ENCODE data around the gene XKR7.

The XKR7 gene

DNA sequence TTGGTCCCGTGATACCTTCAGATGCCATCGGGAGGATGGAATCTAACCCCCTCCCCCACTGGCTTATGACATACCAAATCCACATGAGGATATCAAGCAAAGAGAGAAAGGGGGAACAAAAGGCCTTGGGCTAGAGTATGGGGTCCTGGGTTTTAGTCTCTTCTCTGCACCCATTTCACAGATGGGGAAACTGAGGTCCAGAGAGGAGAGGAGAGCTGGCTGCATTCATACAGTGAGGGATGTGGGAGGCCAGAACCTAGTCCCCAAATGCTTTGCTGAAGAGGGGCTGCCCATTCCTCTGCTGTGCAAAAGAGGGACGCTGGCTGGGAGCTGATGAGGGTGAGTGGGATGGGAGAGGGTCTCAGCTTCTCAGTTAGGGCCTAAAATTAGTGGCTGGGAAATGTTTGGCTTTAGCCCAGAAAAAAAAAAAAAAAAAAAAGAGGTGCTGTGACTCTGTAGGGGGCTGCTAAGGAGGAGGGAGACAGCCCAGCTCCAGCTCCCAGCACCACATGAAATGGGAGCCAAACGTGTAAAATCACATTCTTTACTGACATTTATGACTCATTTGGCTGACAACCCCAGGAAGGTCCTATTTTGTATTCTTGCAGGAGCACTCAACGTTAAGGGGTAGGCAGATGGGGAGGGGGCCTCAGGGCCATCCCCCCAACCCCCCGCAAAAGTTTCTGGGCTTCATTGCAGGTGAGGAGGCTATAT lies 11.9 kb downstream of the XKR7 start:
- DNase-seq (ENCODE audit: low read depth) = no peak

- no peak for DNase-seq (ENCODE audit: low read depth)
Measured at GRCh38 chr20:31981784-31982183, 13.8 kb downstream of the XKR7 start.

GRCh38 chr20:31984981-31985471 lies 17.1 kb downstream of the XKR7 start:
- DNase-seq (ENCODE audit: low read depth) = no peak

DNA sequence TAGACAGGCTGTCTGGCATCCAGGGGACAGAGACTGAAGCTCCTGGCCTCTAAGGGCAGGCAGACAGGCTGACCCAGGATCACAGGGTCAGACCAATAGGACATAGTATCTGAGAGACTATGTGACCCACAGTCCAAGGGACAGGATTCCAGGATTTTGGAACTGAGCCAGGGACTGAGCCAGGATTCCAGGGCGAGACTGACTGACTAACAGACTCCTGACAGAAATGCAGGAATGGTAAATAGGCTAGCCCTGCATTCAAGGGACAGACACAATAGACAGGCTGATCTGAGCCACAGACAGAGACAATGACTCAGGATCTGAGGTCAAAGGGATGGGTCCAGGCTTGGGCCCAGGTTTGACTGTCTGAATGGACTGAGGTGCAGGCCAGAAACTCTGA lies 19.8 kb downstream of the XKR7 start:
- DNase-seq (ENCODE audit: low read depth) = no peak

- DNase-seq (ENCODE audit: low read depth) = no peak
Measured at GRCh38 chr20:31988430-31989015, 20.6 kb downstream of the XKR7 start.

GRCh38 chr20:31989030-31989645 lies 21.2 kb downstream of the XKR7 start:
- DNase-seq (ENCODE audit: low read depth) = no peak

- DNase-seq (ENCODE audit: low read depth) = no peak
Measured at GRCh38 chr20:31990641-31991338, 22.8 kb downstream of the XKR7 start.

DNA sequence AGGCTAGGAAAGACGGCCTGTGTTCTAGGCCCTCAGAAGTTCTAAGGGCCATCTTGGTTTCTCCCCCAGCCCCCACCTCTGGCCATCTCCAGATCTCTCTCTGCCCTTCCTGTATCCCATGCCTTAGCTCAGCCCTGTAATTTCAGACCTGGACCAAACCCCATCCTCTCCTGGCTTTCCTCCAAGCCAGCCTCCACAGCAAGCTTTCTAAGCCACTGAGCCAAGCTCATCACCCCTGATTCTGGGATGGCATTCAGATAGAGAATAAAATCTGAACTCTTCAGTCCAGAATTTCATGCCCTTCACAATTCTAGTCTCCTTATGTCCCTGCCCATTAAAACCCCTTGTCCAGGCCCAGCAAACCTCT lies 23.4 kb downstream of the XKR7 start:
- DNase-seq (ENCODE audit: low read depth) = no peak

DNA sequence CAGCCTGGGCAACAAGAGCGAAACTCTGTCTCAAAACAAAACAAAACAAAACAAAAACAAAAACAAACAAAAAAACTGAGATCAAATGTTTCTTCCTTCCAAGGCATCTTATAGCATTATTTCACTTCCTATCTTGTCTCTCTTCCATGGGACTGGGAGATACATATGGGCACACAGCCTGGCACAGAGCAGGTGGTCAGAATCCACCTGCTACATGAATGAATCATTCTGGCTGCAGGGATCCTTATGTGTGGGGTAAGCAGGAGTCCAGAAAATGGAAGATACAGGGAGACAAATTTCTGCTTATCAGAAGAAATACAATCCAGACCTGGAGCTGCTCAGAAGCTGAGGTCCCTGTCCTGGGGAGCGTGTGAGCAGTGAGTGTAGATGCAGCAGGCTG lies 24.1 kb downstream of the XKR7 start:
- no peak for DNase-seq (ENCODE audit: low read depth)

- DNase-seq (ENCODE audit: low read depth) = no peak
Measured at GRCh38 chr20:31996996-31997395, 29.0 kb downstream of the XKR7 start.

GRCh38 chr20:31998246-31998645 lies 30.3 kb downstream of the XKR7 start:
- DNase-seq (ENCODE audit: low read depth) = no peak

DNA sequence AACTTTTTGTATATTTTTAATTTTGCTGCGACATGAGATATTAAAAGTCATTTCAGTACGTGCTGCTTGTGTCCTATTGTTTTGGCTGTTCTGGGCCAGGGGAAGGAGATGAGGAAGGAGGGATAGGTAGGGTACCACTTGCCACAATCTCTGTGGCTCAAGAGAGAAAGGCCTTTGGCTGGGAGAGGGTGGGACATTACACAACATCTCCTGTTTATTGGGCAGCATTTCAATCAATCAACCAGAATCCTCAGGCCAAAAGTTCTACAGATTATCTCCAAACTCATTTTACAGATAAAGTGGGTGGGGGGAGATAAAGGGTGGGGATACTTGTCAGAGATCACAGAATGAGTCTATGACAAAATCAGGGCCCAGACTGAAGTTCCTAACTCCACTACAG lies 35.4 kb downstream of the XKR7 start:
- no peak for DNase-seq (ENCODE audit: low read depth)

DNA sequence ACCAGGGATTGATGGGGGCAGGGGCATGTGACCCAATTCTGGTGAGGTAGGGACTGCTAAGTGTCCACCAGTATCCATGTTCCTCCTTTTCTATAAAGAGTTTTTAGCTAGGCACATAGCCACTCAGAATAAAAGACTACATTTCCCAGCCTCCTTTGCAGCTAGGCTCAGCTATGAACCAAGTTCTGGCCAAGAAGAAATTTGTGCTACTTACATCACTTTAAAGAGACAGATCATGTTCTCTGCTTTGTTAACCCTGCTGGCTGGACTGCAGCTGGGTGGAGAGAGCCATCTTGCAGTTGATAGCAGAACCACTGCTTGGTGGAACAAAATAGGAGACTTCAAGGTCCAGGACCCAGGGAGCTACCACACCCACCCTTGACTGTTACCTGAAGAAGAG lies 37.0 kb downstream of the XKR7 start:
- no peak for DNase-seq (ENCODE audit: low read depth)

DNA sequence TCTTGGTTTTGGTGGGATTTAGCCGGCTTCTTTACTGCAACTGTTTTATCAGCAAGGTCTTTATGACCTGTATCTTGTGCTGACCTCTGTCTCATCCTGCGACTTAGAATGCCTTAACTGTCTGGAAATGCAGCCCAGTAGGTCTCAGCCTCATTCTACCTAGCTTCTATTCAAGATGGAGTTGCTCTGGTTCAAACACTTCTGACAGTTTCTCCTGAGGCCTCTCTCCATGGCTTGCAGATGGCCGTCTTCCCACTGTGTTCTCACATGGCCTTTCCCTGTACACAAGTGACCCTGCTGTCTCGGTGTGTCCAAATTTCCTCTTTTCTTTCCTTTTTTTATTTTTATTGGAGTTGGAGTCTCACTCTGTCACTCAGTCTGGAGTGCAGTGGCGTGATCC lies 38.1 kb downstream of the XKR7 start:
- no peak for DNase-seq (ENCODE audit: low read depth)

GRCh38 chr20:32006841-32007786 lies 39.2 kb downstream of the XKR7 start:
- DNase-seq (ENCODE audit: low read depth) = no peak

DNA sequence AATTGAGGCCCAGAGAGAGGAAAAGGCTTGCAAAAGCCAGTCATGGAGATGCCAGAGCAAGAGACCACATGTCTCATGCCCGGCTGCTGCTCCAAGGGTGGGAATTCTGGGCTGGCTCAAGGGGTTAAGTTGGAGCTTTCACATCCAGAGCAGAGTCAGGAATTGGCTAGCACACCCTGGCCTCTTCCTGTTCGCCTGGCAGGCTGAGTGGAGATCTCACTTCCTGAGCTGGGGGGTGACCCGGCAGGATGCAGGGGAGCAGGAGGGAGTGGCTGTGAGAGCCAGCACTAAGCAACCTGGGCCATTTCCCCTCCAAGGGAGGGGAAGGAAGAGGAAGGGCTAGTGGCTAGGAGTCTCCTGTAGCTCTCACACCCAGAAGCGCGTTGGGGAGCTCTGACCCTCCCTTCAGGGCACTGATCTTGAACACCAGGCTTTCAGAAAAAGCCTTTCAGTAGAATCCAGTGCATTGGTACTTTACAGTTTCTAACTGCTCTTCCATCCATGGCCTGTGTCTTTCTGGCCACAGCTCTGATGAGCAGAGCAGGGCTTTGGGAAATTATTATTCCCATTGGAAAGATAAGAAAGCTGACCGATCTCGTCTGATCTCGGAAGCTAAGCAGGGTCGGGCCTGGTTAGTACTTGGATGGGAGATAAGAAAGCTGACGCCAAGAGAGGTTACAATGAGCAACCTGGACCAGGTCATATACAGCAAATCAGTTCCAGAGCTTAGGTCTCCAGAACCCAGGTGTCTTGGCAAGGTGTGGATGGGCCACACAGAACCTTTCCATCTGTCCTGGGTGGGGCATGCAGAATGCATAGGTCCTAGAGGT lies 40.1 kb downstream of the XKR7 start:
- no peak for DNase-seq (ENCODE audit: low read depth)

- no peak for DNase-seq (ENCODE audit: low read depth)
Measured at GRCh38 chr20:32009564-32009963, 41.6 kb downstream of the XKR7 start.

- no peak for DNase-seq (ENCODE audit: low read depth)
Measured at GRCh38 chr20:32010101-32010500, 42.1 kb downstream of the XKR7 start, which contains the start of gene CCM2L. Gene CCM2L, plus strand, starts transcription at chr20:32010438. Its CDS starts 17 bp downstream, at chr20:32010455.

- no peak for DNase-seq (ENCODE audit: low read depth)
Measured at GRCh38 chr20:32010666-32011065, 42.7 kb downstream of the XKR7 start.

DNA sequence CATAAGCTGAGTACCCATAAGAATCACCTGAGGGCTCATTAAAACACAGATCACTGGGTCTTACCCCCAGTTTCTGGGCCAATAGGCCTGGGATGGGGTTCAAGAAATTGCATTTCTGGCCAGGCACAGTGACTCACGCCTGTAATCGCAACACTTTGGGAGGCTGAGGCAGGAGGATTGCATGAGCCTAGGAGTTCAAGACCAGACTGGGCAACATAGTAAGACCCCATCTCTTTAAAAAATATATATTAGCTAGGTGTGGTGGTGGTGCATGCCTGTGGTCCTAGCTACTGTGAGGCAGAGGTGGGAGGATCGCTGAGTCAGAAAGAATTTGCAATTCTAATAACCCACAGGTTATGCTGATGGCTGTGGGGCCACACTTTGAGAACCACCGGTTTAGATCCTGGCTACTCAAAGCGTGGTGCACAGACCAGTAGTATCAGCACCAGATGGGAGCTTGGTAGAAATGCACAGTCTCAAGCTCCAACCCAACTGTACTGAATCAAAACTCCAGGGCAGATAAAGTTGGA lies 44.3 kb downstream of the XKR7 start:
- DNase-seq (ENCODE audit: low read depth) = no peak
